IPS-15b (cell line): ENCODE data around the gene TBX15.

ENCODE experiments used
- H3K27me3 ChIP-seq: one replicate; pipeline ENCODE4 v1.6.1; 2013; ENCODE audit warnings: low read length; ENCODE audit not compliant: control insufficient read depth, insufficient read depth
- H3K36me3 ChIP-seq: one replicate; pipeline ENCODE4 v1.6.1; 2013; ENCODE audit warnings: low read length; ENCODE audit not compliant: control insufficient read depth, insufficient read depth
- H3K4me1 ChIP-seq: one replicate; pipeline ENCODE4 v1.6.1; 2013; ENCODE audit warnings: mild to moderate bottlenecking, low read length; ENCODE audit not compliant: control insufficient read depth, insufficient read depth
- H3K4me3 ChIP-seq: one replicate; pipeline ENCODE4 v1.5.1; 2013; ENCODE audit warnings: low read depth, low read length
- H3K9ac ChIP-seq: one replicate; pipeline ENCODE4 v1.6.1; 2013; ENCODE audit warnings: low read depth, mild to moderate bottlenecking, low read length
- H3K9me3 ChIP-seq: one replicate; pipeline ENCODE4 v1.6.1; 2013; ENCODE audit warnings: mild to moderate bottlenecking, low read length; ENCODE audit not compliant: control insufficient read depth, insufficient read depth

TBX15 gene

GRCh38 chr1:118988186-118989005, at the start of gene TBX15:
Gene TBX15 (minus strand): TSS chr1:118988343. CDS start chr1:118987795, 548 bp downstream.
- peak within 1 kb of the TSS; percentile 43 for H3K4me3 ChIP-seq
- no peaks in the 10 kb centered on the region for H3K36me3 ChIP-seq
- H3K9me3 ChIP-seq, result no peaks in the 10 kb centered on the region
- peaks cover 100% of the 10 kb centered on the region for H3K27me3 ChIP-seq
- H3K9ac ChIP-seq, result no peak within 1 kb of the TSS
- H3K4me1 ChIP-seq, result peaks cover 19% of the 10 kb centered on the region

GRCh38 chr1:119034359-119034758, 46.2 kb upstream of the TBX15 start:
- H3K4me1 ChIP-seq, result no peaks in the 10 kb centered on the region
- H3K9me3 ChIP-seq, result no peaks in the 10 kb centered on the region
- H3K27me3 ChIP-seq, result no peaks in the 10 kb centered on the region
- H3K36me3 ChIP-seq, result no peaks in the 10 kb centered on the region
- no peak overlapping the region for H3K9ac ChIP-seq
- H3K4me3 ChIP-seq, result no peak overlapping the region

GRCh38 chr1:119032986-119033385, 44.8 kb upstream of the TBX15 start:
- Histone ChIP-seq H3K4me3 (no peak overlapping the region), H3K4me1 (no peaks in the 10 kb centered on the region), H3K9ac (no peak overlapping the region), H3K9me3 (no peaks in the 10 kb centered on the region), H3K27me3 (no peaks in the 10 kb centered on the region), H3K36me3 (no peaks in the 10 kb centered on the region)

- Histone ChIP-seq H3K4me3 (no peak overlapping the region), H3K4me1 (no peaks in the 10 kb centered on the region), H3K9me3 (no peaks in the 10 kb centered on the region), H3K27me3 (no peaks in the 10 kb centered on the region), H3K9ac (no peak overlapping the region), H3K36me3 (no peaks in the 10 kb centered on the region)
Measured at GRCh38 chr1:119027759-119028158, 39.6 kb upstream of the TBX15 start.

GRCh38 chr1:119026956-119027355, 38.8 kb upstream of the TBX15 start:
- no peaks in the 10 kb centered on the region for H3K36me3 ChIP-seq
- H3K9me3 ChIP-seq, result no peaks in the 10 kb centered on the region
- H3K4me1 ChIP-seq, result no peaks in the 10 kb centered on the region
- H3K4me3 ChIP-seq, result no peak overlapping the region
- no peaks in the 10 kb centered on the region for H3K27me3 ChIP-seq
- no peak overlapping the region for H3K9ac ChIP-seq

GRCh38 chr1:119015547-119015946, 27.4 kb upstream of the TBX15 start:
- Histone ChIP-seq H3K4me1 (no peaks in the 10 kb centered on the region), H3K36me3 (no peaks in the 10 kb centered on the region), H3K9ac (no peak overlapping the region), H3K9me3 (no peaks in the 10 kb centered on the region), H3K4me3 (no peak overlapping the region), H3K27me3 (peaks cover 18% of the 10 kb centered on the region)

GRCh38 chr1:119012383-119012782, 24.2 kb upstream of the TBX15 start:
- Histone ChIP-seq H3K27me3 (peaks cover 49% of the 10 kb centered on the region), H3K4me1 (no peaks in the 10 kb centered on the region), H3K9me3 (no peaks in the 10 kb centered on the region), H3K4me3 (no peak overlapping the region), H3K9ac (no peak overlapping the region), H3K36me3 (no peaks in the 10 kb centered on the region)

- no peaks in the 10 kb centered on the region for H3K9me3 ChIP-seq
- no peak overlapping the region for H3K4me3 ChIP-seq
Measured at GRCh38 chr1:119011706-119012105, 23.6 kb upstream of the TBX15 start.

GRCh38 chr1:119011116-119011515, 23.0 kb upstream of the TBX15 start:
- Histone ChIP-seq H3K27me3 (peaks cover 62% of the 10 kb centered on the region), H3K4me3 (no peak overlapping the region), H3K4me1 (no peaks in the 10 kb centered on the region), H3K9me3 (no peaks in the 10 kb centered on the region), H3K9ac (no peak overlapping the region), H3K36me3 (no peaks in the 10 kb centered on the region)

More at GRCh38 chr1:119011706-119012105, 23.6 kb upstream of the TBX15 start:
- Histone ChIP-seq H3K27me3 (peaks cover 56% of the 10 kb centered on the region), H3K36me3 (no peaks in the 10 kb centered on the region), H3K4me1 (no peaks in the 10 kb centered on the region), H3K9ac (no peak overlapping the region)

GRCh38 chr1:119010201-119010600, 22.1 kb upstream of the TBX15 start:
- no peaks in the 10 kb centered on the region for H3K4me1 ChIP-seq
- H3K27me3 ChIP-seq, result peaks cover 71% of the 10 kb centered on the region
- no peak overlapping the region for H3K9ac ChIP-seq
- no peak overlapping the region for H3K4me3 ChIP-seq
- H3K36me3 ChIP-seq, result no peaks in the 10 kb centered on the region
- H3K9me3 ChIP-seq, result no peaks in the 10 kb centered on the region

- Histone ChIP-seq H3K4me3 (no peak overlapping the region), H3K9ac (no peak overlapping the region), H3K9me3 (no peaks in the 10 kb centered on the region), H3K27me3 (peaks cover 80% of the 10 kb centered on the region), H3K36me3 (no peaks in the 10 kb centered on the region), H3K4me1 (no peaks in the 10 kb centered on the region)
Measured at GRCh38 chr1:119009312-119009655, 21.1 kb upstream of the TBX15 start.

GRCh38 chr1:119008483-119009311, 20.6 kb upstream of the TBX15 start:
- Histone ChIP-seq H3K9me3 (no peaks in the 10 kb centered on the region), H3K9ac (no peak overlapping the region), H3K4me3 (peak overlapping the region; percentile 53), H3K27me3 (peaks cover 86% of the 10 kb centered on the region), H3K4me1 (no peaks in the 10 kb centered on the region), H3K36me3 (no peaks in the 10 kb centered on the region)
